Measurements from ENCODE around the gene OR2A14.

GRCh38 chr7:144110272-144110671 lies 12.7 kb upstream of the OR2A14 start:
- TF ChIP-seq CTCF (conservative IDR thresholded peaks at IDR 0.05; ENCODE audit: low read depth in 2 of 2) (peak; percentile 46 to 72; a peak in 3 of 4 replicates), CREB1 (CRISPR knock-in tag; IDR thresholded peaks at IDR 0.05; ENCODE audit: low read depth) (no peak), EZH2 (IDR thresholded peaks at IDR 0.05; ENCODE audit: low read depth, unreplicated experiment) (no peak), EZH2phosphoT487 (IDR thresholded peaks at IDR 0.05; ENCODE audit: unreplicated experiment) (no peak), POLR2AphosphoS5 (IDR thresholded peaks at IDR 0.05; ENCODE audit: low read depth) (no peak), REST (IDR thresholded peaks at IDR 0.05; ENCODE audit: unreplicated experiment) (no peak), ZNF114 (CRISPR knock-in tag; IDR thresholded peaks at IDR 0.05) (no peak)
